Endodermal cell (in vitro differentiated cells): ENCODE data around the gene STX10. TPM values are rescaled to one million over a fixed set of nuclear protein-coding genes. Genes with fewer than 3 reads are reported as not detected.
A peak's percentile ranks its signal among the peaks of the same experiment; 100 is the strongest.

Experiments used
- DNase-seq: peaks from one replicate; pipeline ENCODE4 v3.0.0-alpha.2; 2017
- H3K27ac ChIP-seq: 2 replicates; pipeline ENCODE4 v1.5.1; 2013; ENCODE audit warnings: mild to moderate bottlenecking, low read depth, low read length, moderate library complexity
- H3K27me3 ChIP-seq: 2 replicates; pipeline ENCODE4 v1.6.1; 2013; ENCODE audit warnings: mild to moderate bottlenecking, low read length, moderate library complexity; ENCODE audit not compliant: insufficient read depth, control insufficient read depth, poor library complexity, severe bottlenecking
- H3K36me3 ChIP-seq: 2 replicates; pipeline ENCODE4 v1.7.0; 2013; ENCODE audit warnings: mild to moderate bottlenecking, low read length, moderate library complexity; ENCODE audit not compliant: control insufficient read depth, insufficient read depth
- H3K4me1 ChIP-seq: one replicate; pipeline ENCODE4 v1.7.0; 2013; ENCODE audit warnings: low read length; ENCODE audit not compliant: control insufficient read depth, insufficient read depth
- H3K4me3 ChIP-seq: 2 replicates; pipeline ENCODE4 v1.5.1; 2013; ENCODE audit warnings: mild to moderate bottlenecking, low read length, moderate library complexity
- H3K9ac ChIP-seq: 2 replicates; pipeline ENCODE4 v1.6.1; 2013; ENCODE audit warnings: mild to moderate bottlenecking, low read length, moderate library complexity; ENCODE audit not compliant: poor library complexity, severe bottlenecking; ENCODE audit errors: extremely low read depth
- H3K9me3 ChIP-seq: 2 replicates; pipeline ENCODE4 v1.6.1; 2013; ENCODE audit warnings: mild to moderate bottlenecking, low read length, moderate library complexity; ENCODE audit not compliant: control insufficient read depth
- H3K27ac Mint-ChIP-seq: 2 replicates; pipeline ENCODE4 v1.8.0; 2020; ENCODE audit warnings: mixed read lengths
- H3K27me3 Mint-ChIP-seq: 2 replicates; pipeline ENCODE4 v1.8.0; 2021; ENCODE audit warnings: mild to moderate bottlenecking, mixed read lengths; ENCODE audit not compliant: insufficient read depth
- H3K36me3 Mint-ChIP-seq: 2 replicates; pipeline ENCODE4 v1.8.0; 2020; ENCODE audit warnings: low read depth, mixed read lengths
- H3K4me1 Mint-ChIP-seq: 2 replicates; pipeline ENCODE4 v1.8.0; 2020; ENCODE audit warnings: mixed read lengths
- H3K4me3 Mint-ChIP-seq: 2 replicates; pipeline ENCODE4 v1.8.0; 2020; ENCODE audit warnings: mild to moderate bottlenecking, moderate library complexity, mixed read lengths
- H3K9me3 Mint-ChIP-seq: 2 replicates; pipeline ENCODE4 v1.8.0; 2020; ENCODE audit warnings: mild to moderate bottlenecking, mixed read lengths
- CTCF ChIP-seq: fragments of 200-600 bp; sonication (generic); conservative IDR thresholded peaks from 2 replicates; pipeline ENCODE4 v1.5.0; 2021; ENCODE audit warnings: antibody characterized with exemption, mild to moderate bottlenecking
- WGBS, 2 experiments: methylation state at CpG; one replicate each; pipeline versions ENCODE4 v1.1.5 to v1.1.7; 2013; ENCODE audit warnings: missing lambda C conversion rate in 2 of 2, mixed read lengths in 1 of 2; ENCODE audit not compliant: insufficient coverage in 1 of 2, insufficient read length in 1 of 2; 5-methylcytosine and 5-hydroxymethylcytosine counted together
- total RNA-seq, 2 donors: library from RNA; stranded (reverse); fragmentation: NEBNext Ultra II Directional in 1 of 2; extraction: Animal tissue kit (Norgen Biotek cat#: 25700) in 1 of 2; gene quantifications; 2 replicates in 1 of 2; 3 replicates in 1 of 2; pipeline ENCODE4 v1.2.1, GENCODE V29; 2021

STX10 gene
- total RNA-seq, 2 donors from 2014 or later, result 30.8 to 34.8 TPM

DNA sequence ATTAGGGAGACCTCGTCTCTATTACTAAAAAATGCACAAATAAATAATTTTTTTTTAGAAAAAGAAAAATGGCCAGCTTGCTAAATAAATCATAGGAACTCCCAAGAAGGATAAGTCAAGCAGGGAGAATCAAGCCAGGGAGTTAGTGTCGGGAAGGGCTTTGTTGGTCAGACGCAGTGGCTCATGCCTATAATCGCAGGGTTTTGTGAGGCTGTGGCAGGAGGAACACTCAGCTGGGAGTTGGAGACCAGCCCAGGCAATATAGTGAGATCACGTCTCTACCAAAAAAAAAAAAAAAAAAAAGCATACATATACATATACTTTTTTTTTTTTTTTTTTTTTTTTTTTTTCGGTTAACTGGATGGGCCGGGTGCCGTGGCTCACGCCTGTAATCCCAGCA lies 23.1 kb downstream of the STX10 start:
- no peak overlapping the region for H3K4me3 Mint-ChIP-seq
- Histone ChIP-seq H3K9ac (no peak overlapping the region), H3K4me3 (no peak overlapping the region), H3K36me3 (peaks cover 55% of the 10 kb centered on the region), H3K4me1 (peaks cover 3% of the 10 kb centered on the region), H3K9me3 (no peaks in the 10 kb centered on the region), H3K27me3 (no peaks in the 10 kb centered on the region), H3K27ac (no peak overlapping the region)
- peaks cover 12% of the 10 kb centered on the region for H3K4me1 Mint-ChIP-seq
- 86 to 92% methylated on average over 1 to 6 of the region's 9 CpGs for WGBS, 2 experiments
- H3K27ac Mint-ChIP-seq, result no peak overlapping the region
- no peaks in the 10 kb centered on the region for H3K9me3 Mint-ChIP-seq
- TF ChIP-seq CTCF, result no peak
- no peaks in the 10 kb centered on the region for H3K27me3 Mint-ChIP-seq
- peaks cover 41% of the 10 kb centered on the region for H3K36me3 Mint-ChIP-seq
- DNase-seq, result no peak

GRCh38 chr19:13122980-13123957 lies 26.9 kb downstream of the STX10 start:
- no peaks in the 10 kb centered on the region for H3K9me3 ChIP-seq
- no peak for TF ChIP-seq CTCF
- no peak overlapping the region for H3K27ac ChIP-seq
- H3K36me3 Mint-ChIP-seq, result peaks cover 34% of the 10 kb centered on the region
- no peak overlapping the region for H3K9ac ChIP-seq
- H3K4me3 ChIP-seq, result no peak overlapping the region
- no peaks in the 10 kb centered on the region for H3K27me3 ChIP-seq
- H3K27me3 Mint-ChIP-seq, result no peaks in the 10 kb centered on the region
- peaks cover 25% of the 10 kb centered on the region for H3K4me1 ChIP-seq
- no peak overlapping the region for H3K4me3 Mint-ChIP-seq
- WGBS, 2 experiments, result 87 to 90% methylated on average over 16 to 20 of the region's 20 CpGs
- H3K4me1 Mint-ChIP-seq, result peaks cover 42% of the 10 kb centered on the region
- H3K27ac Mint-ChIP-seq, result peak overlapping the region; percentile 89
- peaks cover 57% of the 10 kb centered on the region for H3K36me3 ChIP-seq
- H3K9me3 Mint-ChIP-seq, result no peaks in the 10 kb centered on the region
- DNase-seq, result no peak

GRCh38 chr19:13122275-13122878 lies 27.8 kb downstream of the STX10 start:
- Histone ChIP-seq H3K27ac (no peak overlapping the region), H3K9me3 (no peaks in the 10 kb centered on the region), H3K9ac (no peak overlapping the region), H3K27me3 (no peaks in the 10 kb centered on the region), H3K36me3 (peaks cover 49% of the 10 kb centered on the region), H3K4me3 (no peak overlapping the region), H3K4me1 (peaks cover 25% of the 10 kb centered on the region)
- no peaks in the 10 kb centered on the region for H3K27me3 Mint-ChIP-seq
- TF ChIP-seq CTCF, result no peak
- H3K4me3 Mint-ChIP-seq, result no peak overlapping the region
- H3K9me3 Mint-ChIP-seq, result no peaks in the 10 kb centered on the region
- peaks cover 32% of the 10 kb centered on the region for H3K36me3 Mint-ChIP-seq
- DNase-seq, result no peak
- WGBS, 2 experiments, result 91 to 95% methylated on average over 10 to 13 of the region's 13 CpGs
- peaks cover 42% of the 10 kb centered on the region for H3K4me1 Mint-ChIP-seq
- peak overlapping the region; percentile 89 for H3K27ac Mint-ChIP-seq
